ENCODE results near the gene RTKN2.

RTKN2 gene

GRCh38 chr10:62225362-62225761 lies 43.3 kb downstream of the RTKN2 start:
- DNase-seq (ENCODE audit: low read depth) = no peak

GRCh38 chr10:62224606-62225005 lies 44.0 kb downstream of the RTKN2 start:
- no peak for DNase-seq (ENCODE audit: low read depth)

GRCh38 chr10:62217683-62218082 lies 51.0 kb downstream of the RTKN2 start:
- DNase-seq (ENCODE audit: low read depth) = no peak

- DNase-seq (ENCODE audit: low read depth) = no peak
Observed at GRCh38 chr10:62214364-62214874, 54.2 kb downstream of the RTKN2 start.

GRCh38 chr10:62205750-62206399 lies 62.8 kb downstream of the RTKN2 start:
- DNase-seq (ENCODE audit: low read depth) = no peak

- DNase-seq (ENCODE audit: low read depth) = no peak
Observed at GRCh38 chr10:62199584-62199983, 69.1 kb downstream of the RTKN2 start.

GRCh38 chr10:62196528-62196927 lies 72.1 kb downstream of the RTKN2 start:
- DNase-seq (ENCODE audit: low read depth) = no peak

GRCh38 chr10:62195675-62195926 lies 73.0 kb downstream of the RTKN2 start:
- no peak for DNase-seq (ENCODE audit: low read depth)

- no peak for DNase-seq (ENCODE audit: low read depth)
Observed at GRCh38 chr10:62194924-62195674, 73.5 kb downstream of the RTKN2 start.

GRCh38 chr10:62193479-62193878 lies 75.2 kb downstream of the RTKN2 start:
- DNase-seq (ENCODE audit: low read depth) = no peak

- DNase-seq (ENCODE audit: low read depth) = no peak
Observed at GRCh38 chr10:62189131-62189530, 79.5 kb downstream of the RTKN2 start.

GRCh38 chr10:62188021-62188616 lies 80.5 kb downstream of the RTKN2 start:
- DNase-seq (ENCODE audit: low read depth) = no peak

GRCh38 chr10:62186999-62187675 lies 81.5 kb downstream of the RTKN2 start:
- DNase-seq (ENCODE audit: low read depth) = no peak

GRCh38 chr10:62185919-62186692 lies 82.5 kb downstream of the RTKN2 start:
- DNase-seq (ENCODE audit: low read depth) = no peak

GRCh38 chr10:62183857-62184795 lies 84.5 kb downstream of the RTKN2 start:
- no peak for DNase-seq (ENCODE audit: low read depth)

- no peak for DNase-seq (ENCODE audit: low read depth)
Observed at GRCh38 chr10:62183442-62183841, 85.2 kb downstream of the RTKN2 start.

- DNase-seq (ENCODE audit: low read depth) = no peak
Observed at GRCh38 chr10:62182595-62182994, 86.0 kb downstream of the RTKN2 start.

GRCh38 chr10:62182171-62182570 lies 86.5 kb downstream of the RTKN2 start:
- no peak for DNase-seq (ENCODE audit: low read depth)

- no peak for DNase-seq (ENCODE audit: low read depth)
Observed at GRCh38 chr10:62180677-62181076, 88.0 kb downstream of the RTKN2 start.

GRCh38 chr10:62178568-62178967 lies 90.1 kb downstream of the RTKN2 start:
- no peak for DNase-seq (ENCODE audit: low read depth)

- no peak for DNase-seq (ENCODE audit: low read depth)
Observed at GRCh38 chr10:62177111-62177510, 91.5 kb downstream of the RTKN2 start.

Measured in fibroblast of the conjunctiva (primary cell).